ENCODE data around the gene CLDN15.
"Not testable (repeated sequence)": the region's sequence is repeated elsewhere in the genome, so short reads cannot be mapped to it uniquely, and the experiment has no call there.

The CLDN15 gene

GRCh38 chr7:101237206-101238067, at the start of gene CLDN15:
Gene CLDN15, minus strand, starts transcription at chr7:101237802. Its CDS starts 221 bp downstream, at chr7:101237581.
- no peak for TF ChIP-seq CTCF (IDR thresholded peaks at IDR 0.05)
- no peak for TF ChIP-seq ZFX (IDR thresholded peaks at IDR 0.05; ENCODE audit: borderline replicate concordance)

GRCh38 chr7:101287032-101287431, 49.4 kb upstream of the CLDN15 start:
- no peak overlapping the region for H3K27ac ChIP-seq

More at GRCh38 chr7:101237206-101238067, at the start of gene CLDN15:
- H3K27ac ChIP-seq = no peak within 1 kb of the TSS

GRCh38 chr7:101285880-101286279, 48.3 kb upstream of the CLDN15 start:
- H3K27ac ChIP-seq = not testable (repeated sequence)

More at GRCh38 chr7:101287032-101287431, 49.4 kb upstream of the CLDN15 start:
- TF ChIP-seq ZFX (IDR thresholded peaks at IDR 0.05; ENCODE audit: borderline replicate concordance) (no peak), CTCF (IDR thresholded peaks at IDR 0.05) (no peak)

- TF ChIP-seq ZFX (IDR thresholded peaks at IDR 0.05; ENCODE audit: borderline replicate concordance) (no peak), CTCF (IDR thresholded peaks at IDR 0.05) (no peak)
- H3K27ac ChIP-seq = no peak overlapping the region
Observed at GRCh38 chr7:101285171-101285570, 47.6 kb upstream of the CLDN15 start.

GRCh38 chr7:101280912-101281311, 43.3 kb upstream of the CLDN15 start:
- H3K27ac ChIP-seq = not testable (repeated sequence)

GRCh38 chr7:101278461-101279292, 41.1 kb upstream of the CLDN15 start:
- TF ChIP-seq CTCF (IDR thresholded peaks at IDR 0.05) = no peak
- no peak overlapping the region for H3K27ac ChIP-seq

GRCh38 chr7:101277155-101277554, 39.6 kb upstream of the CLDN15 start:
- TF ChIP-seq CTCF (IDR thresholded peaks at IDR 0.05) (no peak), ZFX (IDR thresholded peaks at IDR 0.05; ENCODE audit: borderline replicate concordance) (no peak)

GRCh38 chr7:101273206-101273605, 35.6 kb upstream of the CLDN15 start:
- H3K27ac ChIP-seq = no peak overlapping the region
- no peak for TF ChIP-seq ZFX (IDR thresholded peaks at IDR 0.05; ENCODE audit: borderline replicate concordance)
- no peak for TF ChIP-seq CTCF (IDR thresholded peaks at IDR 0.05)

More at GRCh38 chr7:101277155-101277554, 39.6 kb upstream of the CLDN15 start:
- H3K27ac ChIP-seq = no peak overlapping the region
